NT2/D1 (cell line): ENCODE results near the gene IL22RA2.
A peak's percentile ranks its signal among the peaks of the same experiment; 100 is the strongest.

Experiments
- DNase-seq: peaks from one replicate; pipeline ENCODE4 v3.0.0-alpha.2; 2011; ENCODE audit warnings: low read depth, low spot score
- H3K27me3 ChIP-seq: 2 replicates; pipeline ENCODE4 v1.6.0; 2011; ENCODE audit warnings: mild to moderate bottlenecking; ENCODE audit not compliant: insufficient read length, insufficient read depth
- H3K36me3 ChIP-seq: 2 replicates; pipeline ENCODE4 v1.6.1; 2011; ENCODE audit warnings: mild to moderate bottlenecking, low read length, mixed read lengths; ENCODE audit not compliant: insufficient read depth, insufficient read length
- H3K4me1 ChIP-seq: 2 replicates; pipeline ENCODE4 v1.5.1; 2011; ENCODE audit not compliant: insufficient read depth, insufficient read length
- H3K4me3 ChIP-seq: 2 replicates; pipeline ENCODE4 v1.5.1; 2011; ENCODE audit warnings: low read depth; ENCODE audit not compliant: insufficient read length
- H3K9ac ChIP-seq: 2 replicates; pipeline ENCODE4 v1.6.0; 2011; ENCODE audit warnings: low read depth; ENCODE audit not compliant: insufficient read length
- H3K9me3 ChIP-seq: 2 replicates; pipeline ENCODE4 v1.5.1; 2011; ENCODE audit warnings: mild to moderate bottlenecking, low read length; ENCODE audit not compliant: insufficient read depth
- SUZ12 ChIP-seq: IDR thresholded peaks from 2 replicates; pipeline ENCODE4 v1.6.1; 2011; ENCODE audit not compliant: insufficient read length, insufficient read depth; ENCODE audit errors: extremely low read depth
- YY1 ChIP-seq: IDR thresholded peaks from 2 replicates; pipeline ENCODE4 v1.6.1; 2011; ENCODE audit not compliant: insufficient read length, insufficient read depth
- ZNF274 ChIP-seq: IDR thresholded peaks from 2 replicates; pipeline ENCODE4 v1.6.1; 2011; ENCODE audit warnings: mild to moderate bottlenecking, low read depth, low read length

The IL22RA2 gene, protein sequence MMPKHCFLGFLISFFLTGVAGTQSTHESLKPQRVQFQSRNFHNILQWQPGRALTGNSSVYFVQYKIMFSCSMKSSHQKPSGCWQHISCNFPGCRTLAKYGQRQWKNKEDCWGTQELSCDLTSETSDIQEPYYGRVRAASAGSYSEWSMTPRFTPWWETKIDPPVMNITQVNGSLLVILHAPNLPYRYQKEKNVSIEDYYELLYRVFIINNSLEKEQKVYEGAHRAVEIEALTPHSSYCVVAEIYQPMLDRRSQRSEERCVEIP

DNA sequence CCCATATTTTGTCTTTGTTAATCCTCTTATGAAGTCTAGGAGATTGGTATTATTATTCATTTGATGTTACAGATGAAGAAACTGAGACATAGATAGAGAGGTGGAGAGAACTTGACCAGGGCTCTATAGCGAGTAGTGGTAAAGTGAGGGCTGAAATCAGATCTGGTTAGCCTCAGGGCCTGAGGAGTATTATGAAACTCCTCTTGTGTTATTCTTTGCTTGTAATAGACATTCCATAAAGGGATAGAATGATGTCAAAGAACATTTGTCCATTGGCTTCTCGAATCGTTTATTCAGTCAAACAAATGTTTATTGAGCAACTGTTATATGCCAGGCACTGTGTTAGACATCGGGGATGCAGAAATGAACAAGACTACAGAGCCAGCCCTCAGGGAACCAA is at the start of gene IL22RA2:
IL22RA2 (minus strand) TSS at position 144 of the 400 bp plus-strand sequence. CDS start 11,895 bp downstream, outside the sequence.
- no peaks in the 10 kb centered on the region for H3K27me3 ChIP-seq
- TF ChIP-seq YY1 = no peak
- TF ChIP-seq ZNF274 = no peak
- no peak for TF ChIP-seq SUZ12
- no peaks in the 10 kb centered on the region for H3K36me3 ChIP-seq
- no peaks in the 10 kb centered on the region for H3K4me1 ChIP-seq
- peaks cover 26% of the 10 kb centered on the region; the same call in 1 of the 2 replicates for H3K9me3 ChIP-seq
- no peak within 1 kb of the TSS for H3K4me3 ChIP-seq
- H3K9ac ChIP-seq = no peak within 1 kb of the TSS
- DNase-seq = no peak

DNA sequence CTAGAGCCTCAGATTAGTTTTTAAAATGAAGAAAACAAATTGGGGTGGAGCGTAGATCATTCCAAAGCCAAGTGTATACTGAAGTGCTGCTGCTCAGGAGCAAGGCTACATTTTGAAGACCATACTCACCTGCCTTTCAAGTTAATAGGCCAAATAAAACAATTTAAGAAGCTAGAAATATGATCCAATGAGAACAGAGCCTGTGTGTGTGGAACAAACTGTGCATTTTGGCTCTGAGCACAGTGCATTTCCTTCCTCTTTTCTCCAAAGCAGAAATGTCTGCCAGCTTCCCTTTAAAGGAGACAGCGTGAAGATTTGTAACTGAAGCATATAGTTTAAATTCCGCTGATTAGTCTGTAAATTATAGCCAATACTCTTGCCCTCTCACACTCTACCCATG is 48.9 kb upstream of the IL22RA2 start:
- Histone ChIP-seq H3K36me3 (peaks cover 6% of the 10 kb centered on the region), H3K9me3 (no peaks in the 10 kb centered on the region), H3K27me3 (no peaks in the 10 kb centered on the region), H3K4me1 (no peaks in the 10 kb centered on the region), H3K9ac (no peak overlapping the region), H3K4me3 (no peak overlapping the region)
- no peak for DNase-seq
- TF ChIP-seq YY1 = no peak
- no peak for TF ChIP-seq ZNF274

DNA sequence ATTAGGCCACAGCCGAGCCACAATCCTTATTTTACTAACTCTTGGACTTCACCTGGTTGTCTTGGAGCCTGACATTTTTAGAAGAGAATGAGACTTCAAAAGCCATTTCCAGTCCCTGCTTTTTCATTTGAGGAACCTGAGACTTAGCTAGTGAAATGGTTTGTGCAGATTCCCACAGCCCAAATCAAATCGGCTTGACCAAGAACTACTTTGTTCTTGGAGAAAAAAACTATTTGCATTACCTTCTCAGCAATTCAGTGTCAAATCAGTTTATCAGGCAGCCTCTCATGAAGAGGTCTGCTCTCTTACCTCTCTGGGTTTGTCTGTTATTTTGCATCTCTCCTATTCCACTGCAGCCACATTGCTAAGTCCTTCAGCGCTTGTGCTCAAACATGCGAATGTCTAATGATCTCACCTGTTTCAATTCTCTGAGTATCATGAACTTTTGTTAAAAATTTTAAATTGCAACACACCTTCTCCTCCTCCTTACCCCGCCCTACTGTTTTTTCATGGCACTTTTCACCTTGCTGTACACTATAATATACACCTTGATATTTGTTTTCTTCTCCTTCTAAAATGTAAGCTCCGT is 46.3 kb upstream of the IL22RA2 start:
- no peak for TF ChIP-seq ZNF274
- TF ChIP-seq YY1 = no peak
- TF ChIP-seq SUZ12 = no peak
- H3K4me3 ChIP-seq = peak overlapping the region; percentile 88
- H3K36me3 ChIP-seq = peaks cover 10% of the 10 kb centered on the region
- no peaks in the 10 kb centered on the region for H3K4me1 ChIP-seq
- no peaks in the 10 kb centered on the region for H3K27me3 ChIP-seq
- peak overlapping the region; percentile 89 for H3K9ac ChIP-seq
- DNase-seq = no peak
- no peaks in the 10 kb centered on the region for H3K9me3 ChIP-seq

DNA sequence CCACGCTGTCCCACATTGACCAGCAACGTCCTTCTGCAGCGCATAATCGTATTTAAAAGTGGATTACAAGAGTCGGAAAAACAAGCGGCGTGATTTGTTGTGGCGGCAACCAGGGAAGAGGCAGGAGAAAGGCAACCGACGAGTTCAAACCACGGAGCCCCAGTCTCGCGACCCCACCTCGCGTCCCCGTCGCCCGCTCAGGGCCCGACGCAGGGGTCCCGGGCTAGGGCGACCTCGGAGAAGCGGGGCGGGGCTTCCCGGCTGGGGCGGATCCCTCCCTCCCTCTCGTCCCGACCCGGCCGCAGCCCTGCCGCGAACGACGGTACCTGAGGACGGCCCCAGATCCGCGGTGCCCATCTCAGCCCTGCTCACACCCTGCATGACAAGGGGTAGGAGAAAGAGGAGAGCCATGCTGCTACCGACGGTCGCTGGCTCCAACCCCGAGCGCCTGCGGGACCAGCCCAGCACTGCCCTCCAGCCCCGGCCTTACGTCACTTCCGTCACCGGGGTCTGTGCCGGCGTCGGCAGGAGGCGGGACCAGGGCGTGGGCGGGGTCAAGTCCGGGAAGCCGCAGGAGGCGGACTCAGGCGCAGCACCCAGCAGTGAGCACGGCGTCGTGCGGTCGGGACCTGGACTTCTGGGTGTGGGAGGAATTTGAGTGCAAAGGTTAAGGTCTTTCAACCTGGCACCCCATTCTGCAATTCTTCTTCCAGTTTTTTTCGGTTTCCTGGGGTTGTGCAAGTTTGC is 45.6 kb upstream of the IL22RA2 start, which contains the start of gene IFNGR1:
IFNGR1 (minus strand) TSS at position 469 of the 747 bp plus-strand sequence; CDS start at position 411, 58 bp downstream.
- H3K4me3 ChIP-seq = peak within 1 kb of the TSS; percentile 88
- H3K9me3 ChIP-seq = no peaks in the 10 kb centered on the region
- H3K36me3 ChIP-seq = peaks cover 13% of the 10 kb centered on the region
- no peaks in the 10 kb centered on the region for H3K4me1 ChIP-seq
- TF ChIP-seq ZNF274 (no peak), YY1 (no peak)
- H3K27me3 ChIP-seq = no peaks in the 10 kb centered on the region
- peak within 1 kb of the TSS; percentile 89 for H3K9ac ChIP-seq
- DNase-seq = peak; percentile 82

DNA sequence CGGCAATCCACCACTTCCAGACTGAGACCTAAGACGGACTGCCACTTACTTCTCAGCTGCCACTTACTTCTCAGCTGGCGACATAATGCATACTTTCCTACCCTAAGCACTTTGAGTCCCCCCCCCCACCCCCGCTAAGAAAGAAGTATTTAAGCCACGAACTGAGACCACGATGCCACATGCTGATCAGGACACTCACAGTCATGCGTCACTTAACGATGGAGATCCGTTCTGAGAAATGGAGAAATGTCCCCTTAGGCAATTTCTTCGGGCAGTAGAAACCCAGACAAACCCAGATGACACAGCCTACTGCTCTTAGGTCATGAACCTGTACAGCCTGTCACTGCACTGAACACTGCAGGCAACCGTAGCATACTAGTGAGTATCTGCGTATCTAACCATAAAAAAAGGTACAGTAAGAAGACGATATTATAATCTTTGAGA is 45.1 kb upstream of the IL22RA2 start:
- H3K27me3 ChIP-seq = no peaks in the 10 kb centered on the region
- no peaks in the 10 kb centered on the region for H3K4me1 ChIP-seq
- H3K9me3 ChIP-seq = no peaks in the 10 kb centered on the region
- DNase-seq = no peak
- H3K9ac ChIP-seq = peak overlapping the region; percentile 89
- H3K4me3 ChIP-seq = peak overlapping the region; percentile 88
- peaks cover 17% of the 10 kb centered on the region for H3K36me3 ChIP-seq
- no peak for TF ChIP-seq SUZ12
- no peak for TF ChIP-seq ZNF274
- TF ChIP-seq YY1 = no peak

DNA sequence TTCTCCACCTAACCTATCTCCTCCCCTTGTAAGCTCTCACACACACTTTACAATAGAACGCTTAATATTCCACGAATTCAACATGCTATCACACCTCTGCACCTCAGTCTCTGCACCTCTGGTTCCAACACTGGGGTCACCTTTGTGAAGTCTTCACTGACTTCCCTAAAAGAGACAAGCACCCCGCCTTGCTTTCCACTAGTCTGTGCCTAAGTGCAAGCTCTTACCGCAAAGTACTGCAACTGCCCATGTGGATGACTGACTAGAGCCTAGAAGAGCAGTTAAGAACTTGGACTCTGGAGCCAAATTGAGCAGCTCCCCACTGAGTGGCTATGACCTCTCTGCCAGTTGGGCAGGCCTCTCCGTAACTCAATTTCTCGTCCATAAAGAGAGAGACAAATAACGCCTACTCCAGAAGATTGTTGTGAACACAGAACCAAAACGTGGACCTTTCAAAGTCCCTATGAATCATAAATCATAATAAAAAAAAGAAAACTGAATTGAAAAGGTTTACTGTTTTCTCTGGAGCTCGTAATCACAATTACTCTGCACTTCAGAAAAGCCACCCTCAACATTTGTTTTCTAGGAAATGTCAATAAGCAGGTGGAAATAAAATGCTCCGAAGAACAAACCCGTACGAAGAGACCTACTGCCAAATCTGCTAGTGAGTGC is 44.5 kb upstream of the IL22RA2 start:
- Histone ChIP-seq H3K36me3 (peaks cover 19% of the 10 kb centered on the region), H3K4me1 (no peaks in the 10 kb centered on the region), H3K4me3 (peak overlapping the region; percentile 88), H3K27me3 (no peaks in the 10 kb centered on the region), H3K9ac (peak overlapping the region; percentile 89), H3K9me3 (no peaks in the 10 kb centered on the region)
- TF ChIP-seq YY1 = no peak
- TF ChIP-seq SUZ12 = no peak
- no peak for TF ChIP-seq ZNF274
- DNase-seq = no peak
